HEK293 (cell line): ENCODE results near the gene RTN3.

ENCODE experiments used
- CTCF ChIP-seq: fragments of 450-650 bp; formaldehyde crosslinking; IDR thresholded peaks from 2 replicates; pipeline ENCODE4 v1.5.1; 2016; ENCODE audit warnings: missing biosample characterization, missing genetic modification characterization
- PRDM4 ChIP-seq: fragments of 450-650 bp; formaldehyde crosslinking; IDR thresholded peaks from 2 replicates; pipeline ENCODE4 v1.5.1; 2017; ENCODE audit warnings: missing biosample characterization, missing genetic modification characterization
- TCF7L2 ChIP-seq: IDR thresholded peaks from 2 replicates; pipeline ENCODE4 v1.6.1; 2011; ENCODE audit warnings: low read depth, mild to moderate bottlenecking, inconsistent platforms, low read length, moderate library complexity, borderline replicate concordance
- ZBTB26 ChIP-seq: fragments of 450-650 bp; formaldehyde crosslinking; optimal IDR thresholded peaks from 2 replicates; pipeline ENCODE3; 2016; ENCODE audit warnings: missing biosample characterization, mild to moderate bottlenecking, missing genetic modification characterization
- ZNF24 ChIP-seq: fragments of 450-650 bp; formaldehyde crosslinking; IDR thresholded peaks from 2 replicates; pipeline ENCODE4 v1.5.1; 2016; ENCODE audit warnings: missing biosample characterization, missing genetic modification characterization
- ZNF248 ChIP-seq: fragments of 450-650 bp; formaldehyde crosslinking; IDR thresholded peaks from 2 replicates; pipeline ENCODE4 v1.5.1; 2017; ENCODE audit warnings: missing biosample characterization, missing genetic modification characterization
- ZNF274 ChIP-seq, 2 experiments: fragments of 200-500 bp in 1 of 2; fragments of 450-650 bp in 1 of 2; sonication (Bioruptor generic) in 1 of 2; formaldehyde crosslinking in 1 of 2; IDR thresholded peaks; 2 replicates each; pipeline versions ENCODE4 v1.5.1 to v1.6.1; 2014 to 2016; ENCODE audit warnings: borderline replicate concordance in 1 of 2, inconsistent platforms in 1 of 2, low read length in 1 of 2, missing biosample characterization in 1 of 2, missing genetic modification characterization in 1 of 2
- ZNF302 ChIP-seq: fragments of 450-650 bp; formaldehyde crosslinking; IDR thresholded peaks from 2 replicates; pipeline ENCODE4 v1.5.1; 2016; ENCODE audit warnings: missing biosample characterization, missing genetic modification characterization, low read depth
- ZNF558 ChIP-seq: fragments of 450-650 bp; formaldehyde crosslinking; IDR thresholded peaks from 2 replicates; pipeline ENCODE4 v1.5.1; 2016; ENCODE audit warnings: missing biosample characterization, missing genetic modification characterization
- ZNF629 ChIP-seq: fragments of 450-650 bp; formaldehyde crosslinking; IDR thresholded peaks from 2 replicates; pipeline ENCODE4 v1.5.1; 2017; ENCODE audit warnings: missing biosample characterization, missing genetic modification characterization
- ZNF792 ChIP-seq: fragments of 450-650 bp; formaldehyde crosslinking; IDR thresholded peaks from 2 replicates; pipeline ENCODE4 v1.5.1; 2016; ENCODE audit warnings: missing biosample characterization, missing genetic modification characterization

- no peak for TF ChIP-seq ZNF248 (tag by site-specific recombination)
- TF ChIP-seq PRDM4 (tag by site-specific recombination) = no peak
- no peak for TF ChIP-seq ZBTB26
- TF ChIP-seq CTCF (tag by site-specific recombination) = no peak
- TF ChIP-seq ZNF558 = no peak
- TF ChIP-seq ZNF629 = no peak
- TF ChIP-seq ZNF792 = no peak
- no peak for TF ChIP-seq ZNF302 (tag by site-specific recombination)
- TF ChIP-seq ZNF274 (IDR thresholded peaks at IDR 0.05; ENCODE audit: low read length) = no peak
- no peak for TF ChIP-seq ZNF274 (tag by site-specific recombination; IDR thresholded peaks at IDR 0.05; ENCODE audit: borderline replicate concordance)
- no peak for TF ChIP-seq ZNF24
- TF ChIP-seq TCF7L2 = no peak
These were observed 8.3 kb upstream of the RTN3 start for GRCh38 chr11:63672936-63673539.
